AG04450 (cell line): Measurements from ENCODE around the gene KCNC4. TPM values are rescaled to one million over a fixed set of nuclear protein-coding genes. Genes with fewer than 3 reads are reported as not detected.

Experiments
- CTCF ChIA-PET: fragments of 300-600, 350-600 bp; formaldehyde crosslinking; extraction: SDS; loops from one replicate; lab custom pipeline; 2022; ENCODE audit warnings: antibody characterized with exemption, inconsistent platforms; lab: Charles Lee
- POLR2A ChIA-PET: fragments of 350-600 bp; formaldehyde crosslinking; extraction: SDS; loops from one replicate; lab custom pipeline; 2021; ENCODE audit warnings: antibody characterized with exemption, inconsistent platforms; lab: Yijun Ruan, JAX
- DNase-seq: peaks from one replicate; pipeline ENCODE4 v3.0.0-alpha.2; 2011; ENCODE audit warnings: low read depth, low spot score
- H3K27ac ChIP-seq: one replicate; pipeline ENCODE4 v1.5.1; 2012; ENCODE audit warnings: low read depth, low read length, control low read depth
- H3K27me3 ChIP-seq: one replicate; pipeline ENCODE4 v1.6.0; 2012; ENCODE audit warnings: low read length; ENCODE audit not compliant: control insufficient read depth, insufficient read depth
- H3K4me3 ChIP-seq: 2 replicates; pipeline ENCODE4 v1.5.1; 2011; ENCODE audit warnings: mild to moderate bottlenecking, low read depth, low read length, control low read depth
- H3K9me3 ChIP-seq: 2 replicates; pipeline ENCODE4 v1.5.1; 2012; ENCODE audit warnings: low read length; ENCODE audit not compliant: control insufficient read depth, insufficient read depth
- polyA plus RNA-seq: library from polyadenylated mRNA; depleted of rRNA; stranded (reverse); fragments of >200 nt; gene quantifications from 2 replicates; pipeline ENCODE4 v1.2.3, GENCODE V29; 2011
- TF ChIP-seq, protein P1 (sequence below): IDR thresholded peaks from 2 replicates; pipeline ENCODE4 v1.5.1; 2011; ENCODE audit warnings: low read depth, low read length, control low read depth, inconsistent platforms

KCNC4 gene
- polyA plus RNA-seq, 1 experiment = 0.36 TPM

DNA sequence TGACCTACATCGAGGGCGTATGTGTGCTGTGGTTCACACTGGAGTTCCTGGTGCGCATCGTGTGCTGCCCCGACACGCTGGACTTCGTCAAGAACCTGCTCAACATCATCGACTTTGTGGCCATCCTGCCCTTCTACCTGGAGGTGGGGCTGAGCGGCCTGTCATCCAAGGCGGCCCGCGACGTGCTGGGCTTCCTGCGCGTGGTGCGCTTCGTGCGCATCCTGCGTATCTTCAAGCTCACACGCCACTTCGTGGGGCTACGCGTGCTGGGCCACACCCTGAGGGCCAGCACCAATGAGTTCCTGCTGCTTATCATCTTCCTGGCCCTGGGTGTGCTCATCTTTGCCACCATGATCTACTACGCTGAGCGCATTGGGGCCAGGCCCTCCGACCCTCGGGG, 13.0 kb downstream of the KCNC4 start:
- no peaks in the 10 kb centered on the region for H3K27me3 ChIP-seq
- CTCF ChIA-PET = no interaction called here
- no peaks in the 10 kb centered on the region for H3K9me3 ChIP-seq
- TF ChIP-seq, protein P1, sequence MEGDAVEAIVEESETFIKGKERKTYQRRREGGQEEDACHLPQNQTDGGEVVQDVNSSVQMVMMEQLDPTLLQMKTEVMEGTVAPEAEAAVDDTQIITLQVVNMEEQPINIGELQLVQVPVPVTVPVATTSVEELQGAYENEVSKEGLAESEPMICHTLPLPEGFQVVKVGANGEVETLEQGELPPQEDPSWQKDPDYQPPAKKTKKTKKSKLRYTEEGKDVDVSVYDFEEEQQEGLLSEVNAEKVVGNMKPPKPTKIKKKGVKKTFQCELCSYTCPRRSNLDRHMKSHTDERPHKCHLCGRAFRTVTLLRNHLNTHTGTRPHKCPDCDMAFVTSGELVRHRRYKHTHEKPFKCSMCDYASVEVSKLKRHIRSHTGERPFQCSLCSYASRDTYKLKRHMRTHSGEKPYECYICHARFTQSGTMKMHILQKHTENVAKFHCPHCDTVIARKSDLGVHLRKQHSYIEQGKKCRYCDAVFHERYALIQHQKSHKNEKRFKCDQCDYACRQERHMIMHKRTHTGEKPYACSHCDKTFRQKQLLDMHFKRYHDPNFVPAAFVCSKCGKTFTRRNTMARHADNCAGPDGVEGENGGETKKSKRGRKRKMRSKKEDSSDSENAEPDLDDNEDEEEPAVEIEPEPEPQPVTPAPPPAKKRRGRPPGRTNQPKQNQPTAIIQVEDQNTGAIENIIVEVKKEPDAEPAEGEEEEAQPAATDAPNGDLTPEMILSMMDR = no peak
- POLR2A ChIA-PET = no interaction called here
- H3K4me3 ChIP-seq = no peak overlapping the region
- no peak for DNase-seq
- H3K27ac ChIP-seq = no peak overlapping the region

DNA sequence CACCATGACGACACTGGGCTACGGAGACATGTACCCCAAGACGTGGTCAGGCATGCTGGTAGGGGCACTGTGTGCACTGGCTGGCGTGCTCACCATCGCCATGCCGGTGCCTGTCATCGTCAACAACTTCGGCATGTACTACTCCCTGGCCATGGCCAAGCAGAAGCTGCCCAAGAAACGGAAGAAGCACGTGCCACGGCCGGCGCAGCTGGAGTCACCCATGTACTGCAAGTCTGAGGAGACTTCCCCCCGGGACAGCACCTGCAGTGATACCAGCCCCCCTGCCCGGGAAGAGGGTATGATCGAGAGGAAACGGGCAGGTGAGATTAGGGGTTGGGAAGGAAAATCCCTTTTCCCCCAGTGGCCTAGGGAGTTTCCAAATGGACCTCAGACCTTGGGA, 13.5 kb downstream of the KCNC4 start:
- CTCF ChIA-PET = no interaction called here
- TF ChIP-seq, protein P1 = no peak
- DNase-seq = no peak
- Histone ChIP-seq H3K4me3 (no peak overlapping the region), H3K27ac (no peak overlapping the region), H3K9me3 (no peaks in the 10 kb centered on the region), H3K27me3 (no peaks in the 10 kb centered on the region)
- POLR2A ChIA-PET = no interaction called here

DNA sequence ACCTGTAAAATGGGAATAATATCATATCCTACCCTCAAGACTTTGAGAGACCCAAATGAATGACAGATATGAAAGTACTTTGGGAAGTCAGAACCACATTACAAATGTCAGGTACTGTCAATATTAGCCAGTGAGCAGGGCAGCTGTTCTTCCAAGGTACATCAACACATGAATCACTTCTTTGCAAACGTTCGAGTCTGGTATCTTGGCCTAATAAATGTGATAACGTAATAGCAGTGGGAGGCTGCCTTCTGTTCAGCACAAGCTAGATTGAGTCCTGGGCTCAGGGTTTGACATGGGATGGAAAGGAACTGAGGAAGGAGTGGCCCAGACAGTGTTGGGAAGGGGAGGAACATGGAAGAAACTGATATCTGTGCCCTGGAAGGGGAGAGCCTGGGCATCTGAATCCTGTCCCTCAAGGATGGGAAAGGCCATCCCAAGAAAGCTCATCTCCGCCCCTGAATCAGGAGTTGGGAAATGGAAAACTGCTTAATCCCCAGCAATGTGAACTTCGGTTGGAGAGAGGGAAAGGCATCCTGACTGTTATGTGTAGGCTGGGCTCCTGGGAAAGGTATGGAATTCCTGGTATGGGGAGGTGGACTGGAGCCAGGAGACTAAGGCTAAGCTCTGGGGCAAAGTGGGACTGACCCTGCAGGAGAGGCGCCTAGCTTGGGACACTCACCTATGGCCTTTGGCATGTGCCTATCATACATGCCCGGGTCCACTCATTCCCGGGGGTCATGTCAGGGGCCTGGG, 14.3 kb downstream of the KCNC4 start:
- no peaks in the 10 kb centered on the region for H3K9me3 ChIP-seq
- no peak overlapping the region for H3K27ac ChIP-seq
- H3K4me3 ChIP-seq = no peak overlapping the region
- ChIA-PET CTCF (interaction anchor here (1.3 kb wide), 1 partner anchor 16 kb away, joined by 4 read pairs; no protein-coding TSS in a partner anchor), POLR2A (no interaction called here)
- no peaks in the 10 kb centered on the region for H3K27me3 ChIP-seq
- TF ChIP-seq, protein P1 = no peak
- DNase-seq = no peak

DNA sequence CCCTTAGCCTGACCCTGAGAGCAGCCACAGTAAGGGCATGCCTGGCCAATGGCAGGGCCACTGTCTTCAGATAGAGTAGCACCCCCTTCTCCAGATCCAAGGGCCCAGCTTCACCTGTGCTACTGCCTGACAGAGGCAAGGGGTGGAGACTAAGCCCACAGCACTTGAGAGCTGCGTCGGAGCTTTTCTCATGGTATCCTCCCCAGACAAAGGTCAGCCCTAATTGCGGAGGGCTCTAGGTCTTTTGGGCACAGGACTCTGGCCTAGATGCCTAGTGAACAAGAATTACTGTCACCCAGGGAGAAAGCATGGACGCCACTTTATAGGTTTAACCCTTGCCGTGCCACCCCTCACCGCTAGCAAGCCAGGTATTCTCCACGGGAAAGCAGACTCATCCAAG, 15.1 kb downstream of the KCNC4 start:
- no peaks in the 10 kb centered on the region for H3K9me3 ChIP-seq
- TF ChIP-seq, protein P1 = no peak
- H3K4me3 ChIP-seq = no peak overlapping the region
- H3K27ac ChIP-seq = no peak overlapping the region
- ChIA-PET CTCF (interaction anchor here (1.3 kb wide), 1 partner anchor 17 kb away, joined by 4 read pairs; no protein-coding TSS in a partner anchor), POLR2A (no interaction called here)
- DNase-seq = no peak
- no peaks in the 10 kb centered on the region for H3K27me3 ChIP-seq

DNA sequence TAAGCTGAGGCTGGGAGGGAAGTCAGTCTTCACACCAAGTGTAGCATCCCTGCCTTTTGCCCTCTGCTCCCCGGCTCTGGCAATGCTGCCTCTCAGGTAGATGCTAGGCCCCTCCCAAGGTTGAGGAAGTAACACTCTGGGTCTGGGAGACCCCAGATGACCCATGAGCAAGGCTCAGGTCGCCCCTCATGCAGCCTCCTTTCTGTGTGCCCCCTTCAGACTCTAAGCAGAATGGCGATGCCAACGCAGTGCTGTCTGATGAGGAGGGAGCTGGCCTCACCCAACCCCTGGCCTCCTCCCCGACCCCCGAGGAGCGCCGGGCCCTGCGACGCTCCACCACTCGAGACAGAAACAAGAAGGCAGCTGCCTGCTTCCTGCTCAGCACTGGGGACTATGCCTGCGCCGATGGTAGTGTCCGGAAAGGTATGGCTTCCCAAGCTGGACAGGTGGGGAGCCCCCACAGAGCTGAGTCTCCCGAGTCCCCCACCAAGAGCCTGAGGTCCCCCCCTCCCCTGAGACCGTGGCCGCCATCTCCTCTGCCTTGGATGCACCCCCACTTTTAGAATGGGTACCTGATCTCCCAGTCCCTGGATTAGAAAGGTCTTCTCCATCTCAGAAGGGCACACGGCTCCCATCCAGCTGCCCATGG, 15.8 kb downstream of the KCNC4 start:
- CTCF ChIA-PET = interaction anchor here (1.3 kb wide), 2 partner anchors 17 to 87 kb away, joined by 4 read pairs; no protein-coding TSS in a partner anchor
- POLR2A ChIA-PET = no interaction called here
- TF ChIP-seq, protein P1 = no peak
- Histone ChIP-seq H3K27me3 (no peaks in the 10 kb centered on the region), H3K9me3 (no peaks in the 10 kb centered on the region), H3K4me3 (no peak overlapping the region), H3K27ac (no peak overlapping the region)
- no peak for DNase-seq
